ENCODE data around the gene ABHD11.
"Not testable (repeated sequence)": the region's sequence is repeated elsewhere in the genome, so short reads cannot be mapped to it uniquely, and the experiment has no call there.

ABHD11 gene

GRCh38 chr7:73738612-73739386 lies at the start of gene ABHD11:
TSS of gene ABHD11 (minus strand) at chr7:73738802. CDS start at chr7:73738770, 32 bp downstream.
- peak; percentile 94 for DNase-seq (ENCODE audit: low spot score)

- not testable (repeated sequence) for DNase-seq (ENCODE audit: low spot score)
Measured at GRCh38 chr7:73787786-73788048, 49.1 kb upstream of the ABHD11 start.

GRCh38 chr7:73786588-73786987 lies 48.0 kb upstream of the ABHD11 start:
- DNase-seq (ENCODE audit: low spot score), result no peak

- no peak for DNase-seq (ENCODE audit: low spot score)
Measured at GRCh38 chr7:73779517-73779916, 40.9 kb upstream of the ABHD11 start.

GRCh38 chr7:73778801-73779389 lies 40.3 kb upstream of the ABHD11 start:
- no peak for DNase-seq (ENCODE audit: low spot score)

GRCh38 chr7:73774923-73775322 lies 36.3 kb upstream of the ABHD11 start:
- no peak for DNase-seq (ENCODE audit: low spot score)

GRCh38 chr7:73773700-73774517 lies 35.3 kb upstream of the ABHD11 start:
- DNase-seq (ENCODE audit: low spot score), result peak; percentile 36

- DNase-seq (ENCODE audit: low spot score), result no peak
Measured at GRCh38 chr7:73770860-73771670, 32.5 kb upstream of the ABHD11 start.

GRCh38 chr7:73770002-73770859 lies 31.6 kb upstream of the ABHD11 start, which contains the start of gene CLDN3:
TSS of gene CLDN3 (minus strand) at chr7:73770270. CDS start at chr7:73770049, 221 bp downstream.
- DNase-seq (ENCODE audit: low spot score), result no peak

GRCh38 chr7:73769481-73770001 lies 30.9 kb upstream of the ABHD11 start:
- DNase-seq (ENCODE audit: low spot score), result no peak

- DNase-seq (ENCODE audit: low spot score), result no peak
Measured at GRCh38 chr7:73768641-73769480, 30.3 kb upstream of the ABHD11 start.

GRCh38 chr7:73766556-73767229 lies 28.1 kb upstream of the ABHD11 start:
- DNase-seq (ENCODE audit: low spot score), result no peak

- DNase-seq (ENCODE audit: low spot score), result no peak
Measured at GRCh38 chr7:73762659-73762999, 24.0 kb upstream of the ABHD11 start.

- DNase-seq (ENCODE audit: low spot score), result no peak
Measured at GRCh38 chr7:73761854-73762658, 23.5 kb upstream of the ABHD11 start.

GRCh38 chr7:73758581-73759138 lies 20.1 kb upstream of the ABHD11 start:
- no peak for DNase-seq (ENCODE audit: low spot score)

GRCh38 chr7:73749931-73750776 lies 11.6 kb upstream of the ABHD11 start:
- no peak for DNase-seq (ENCODE audit: low spot score)

- no peak for DNase-seq (ENCODE audit: low spot score)
Measured at GRCh38 chr7:73746378-73746777, 7.8 kb upstream of the ABHD11 start.
